WTC11 (cell line): ENCODE measurements around the gene FHIT. TPM values are rescaled to one million over a fixed set of nuclear protein-coding genes. Genes with fewer than 3 reads are reported as not detected.

Source experiments
- ATAC-seq: fragments of 200-7000 bp; cut with Tn5 transposase; 2 replicates; pipeline ENCODE4 v1.10.0; 2021; ENCODE audit warnings: mild to moderate bottlenecking, moderate library complexity
- CTCF ChIA-PET: fragments of 300-600 bp; sonication (Branson Sonifier 250); formaldehyde crosslinking; loops from one replicate; lab custom pipeline; 2021; ENCODE audit warnings: antibody characterized with exemption; lab: Charles Lee
- POLR2A ChIA-PET: fragments of 350-600 bp; sonication (Branson Sonifier 250); formaldehyde crosslinking; loops from one replicate; lab custom pipeline; 2021; ENCODE audit warnings: antibody characterized with exemption; lab: Charles Lee
- DNase-seq: peaks from one replicate; pipeline ENCODE4 v3.0.0; 2021; ENCODE audit warnings: low spot score
- H3K27ac Mint-ChIP-seq: 2 replicates; pipeline ENCODE4 v1.8.0; 2021; ENCODE audit warnings: mixed read lengths
- H3K27me3 Mint-ChIP-seq: 2 replicates; pipeline ENCODE4 v1.8.0; 2021; ENCODE audit warnings: low read depth, mild to moderate bottlenecking, moderate library complexity, mixed read lengths
- H3K36me3 Mint-ChIP-seq: 2 replicates; pipeline ENCODE4 v1.8.0; 2021; ENCODE audit warnings: mixed read lengths
- H3K4me1 Mint-ChIP-seq: 2 replicates; pipeline ENCODE4 v1.8.0; 2022; ENCODE audit warnings: mixed read lengths
- H3K4me3 Mint-ChIP-seq: 2 replicates; pipeline ENCODE4 v1.8.0; 2021; ENCODE audit warnings: mild to moderate bottlenecking, moderate library complexity, mixed read lengths
- H3K9me3 Mint-ChIP-seq: 2 replicates; pipeline ENCODE4 v1.8.0; 2021; ENCODE audit warnings: mixed read lengths
- ARID4B ChIP-seq: sonication (generic); formaldehyde crosslinking; IDR thresholded peaks from 2 replicates; pipeline ENCODE4 v1.8.0; 2023; ENCODE audit warnings: missing genetic modification reagents, mild to moderate bottlenecking, borderline replicate concordance
- ATF1 ChIP-seq: sonication (generic); formaldehyde crosslinking; IDR thresholded peaks from 2 replicates; pipeline ENCODE4 v1.8.1; 2023; ENCODE audit warnings: mild to moderate bottlenecking, moderate library complexity, missing genetic modification reagents
- ATF3 ChIP-seq: sonication (generic); formaldehyde crosslinking; conservative IDR thresholded peaks from 2 replicates; pipeline ENCODE4 v1.8.1; 2022; ENCODE audit warnings: mild to moderate bottlenecking, missing genetic modification reagents
- CBFB ChIP-seq: sonication (generic); formaldehyde crosslinking; IDR thresholded peaks from 2 replicates; pipeline ENCODE4 v1.8.1; 2022; ENCODE audit warnings: mild to moderate bottlenecking, low read depth, missing genetic modification reagents
- ELF4 ChIP-seq: sonication (generic); formaldehyde crosslinking; IDR thresholded peaks from 2 replicates; pipeline ENCODE4 v1.8.1; 2022; ENCODE audit warnings: low read depth, mild to moderate bottlenecking, moderate library complexity, missing genetic modification reagents
- FOXP4 ChIP-seq: sonication (generic); formaldehyde crosslinking; IDR thresholded peaks from 2 replicates; pipeline ENCODE4 v1.8.0; 2022; ENCODE audit warnings: mild to moderate bottlenecking, missing genetic modification reagents
- GRHL2 ChIP-seq: fragments of 250-450 bp; sonication (Bioruptor Pico); IDR thresholded peaks from 2 replicates; pipeline ENCODE4 v1.8.0; 2022; ENCODE audit warnings: mild to moderate bottlenecking, moderate library complexity; ENCODE audit not compliant: insufficient replicate concordance, severe bottlenecking
- GTF2I ChIP-seq: fragments of 250-450 bp; sonication (Bioruptor Pico); conservative IDR thresholded peaks from 2 replicates; pipeline ENCODE4 v1.4.0; 2021; ENCODE audit warnings: mild to moderate bottlenecking
- HMGXB4 ChIP-seq: sonication (generic); formaldehyde crosslinking; IDR thresholded peaks from 2 replicates; pipeline ENCODE4 v1.8.1; 2023; ENCODE audit warnings: mild to moderate bottlenecking, moderate library complexity, missing genetic modification reagents
- IRF2 ChIP-seq: sonication (generic); formaldehyde crosslinking; IDR thresholded peaks from 2 replicates; pipeline ENCODE4 v1.8.0; 2022; ENCODE audit warnings: low read depth, missing genetic modification reagents, borderline replicate concordance
- JAZF1 ChIP-seq: fragments of 250-450 bp; sonication (Bioruptor Pico); IDR thresholded peaks from 2 replicates; pipeline ENCODE4 v1.9.0; 2021; ENCODE audit warnings: moderate library complexity, mild to moderate bottlenecking, inconsistent platforms
- NFYB ChIP-seq: sonication (generic); formaldehyde crosslinking; conservative IDR thresholded peaks from 2 replicates; pipeline ENCODE4 v1.8.0; 2022; ENCODE audit warnings: low read depth, missing genetic modification reagents
- PRDM15 ChIP-seq: sonication (generic); formaldehyde crosslinking; IDR thresholded peaks from 2 replicates; pipeline ENCODE4 v1.8.0; 2022; ENCODE audit warnings: missing genetic modification reagents
- SMAD4 ChIP-seq: sonication (generic); formaldehyde crosslinking; IDR thresholded peaks from 2 replicates; pipeline ENCODE4 v1.8.0; 2022; ENCODE audit warnings: mild to moderate bottlenecking, missing genetic modification reagents
- ZBTB21 ChIP-seq: sonication (generic); formaldehyde crosslinking; IDR thresholded peaks from 2 replicates; pipeline ENCODE4 v1.8.1; 2023; ENCODE audit warnings: mild to moderate bottlenecking, missing genetic modification reagents, borderline replicate concordance
- ZNF121 ChIP-seq: sonication (generic); formaldehyde crosslinking; IDR thresholded peaks from 2 replicates; pipeline ENCODE4 v1.8.0; 2023; ENCODE audit warnings: missing genetic modification reagents
- ZNF138 ChIP-seq: sonication (generic); formaldehyde crosslinking; conservative IDR thresholded peaks from 2 replicates; pipeline ENCODE4 v1.8.1; 2022; ENCODE audit warnings: mild to moderate bottlenecking, moderate library complexity, missing genetic modification reagents
- ZNF219 ChIP-seq: sonication (generic); formaldehyde crosslinking; IDR thresholded peaks from 2 replicates; pipeline ENCODE4 v1.8.0; 2023; ENCODE audit warnings: missing genetic modification reagents, mild to moderate bottlenecking, borderline replicate concordance
- ZNF232 ChIP-seq: sonication (generic); formaldehyde crosslinking; IDR thresholded peaks from 2 replicates; pipeline ENCODE4 v1.8.0; 2022; ENCODE audit warnings: mild to moderate bottlenecking, missing genetic modification reagents
- ZNF317 ChIP-seq: sonication (generic); formaldehyde crosslinking; IDR thresholded peaks from 2 replicates; pipeline ENCODE4 v1.8.1; 2023; ENCODE audit warnings: low read depth, mild to moderate bottlenecking, moderate library complexity, missing genetic modification reagents, borderline replicate concordance
- ZNF416 ChIP-seq: fragments of 250-450 bp; sonication (Bioruptor Pico); IDR thresholded peaks from 2 replicates; pipeline ENCODE4 v1.9.0; 2021; ENCODE audit warnings: mild to moderate bottlenecking, inconsistent platforms
- ZSCAN18 ChIP-seq: fragments of 250-450 bp; sonication (Bioruptor Pico); IDR thresholded peaks from 2 replicates; pipeline ENCODE4 v2.1.2; 2022; ENCODE audit warnings: mild to moderate bottlenecking, moderate library complexity
- total RNA-seq: library from RNA; stranded (reverse); gene quantifications from 3 replicates; pipeline ENCODE4 v1.2.3, GENCODE V29; 2021

The FHIT gene
- total RNA-seq, 1 experiment from 2014 or later, result 2.6 TPM

GRCh38 chr3:59734061-59734460, 1517.2 kb downstream of the FHIT start:
- H3K27ac Mint-ChIP-seq, result no peak overlapping the region
- H3K4me3 Mint-ChIP-seq, result no peak overlapping the region
- CTCF ChIA-PET, result no interaction called here
- DNase-seq (no peak), ATAC-seq (no peak)
- POLR2A ChIA-PET, result no interaction called here
- peaks cover 11% of the 10 kb centered on the region; the same call in 1 of the 2 replicates for H3K4me1 Mint-ChIP-seq
- TF ChIP-seq CBFB, result no peak
- TF ChIP-seq ARID4B (CRISPR knock-in tag), result no peak
- TF ChIP-seq GTF2I (CRISPR knock-in tag), result no peak
- no peak for TF ChIP-seq ELF4 (CRISPR knock-in tag)
- TF ChIP-seq ATF3, result no peak
- TF ChIP-seq ZNF416 (CRISPR knock-in tag), result no peak
- TF ChIP-seq ZNF138, result no peak
- no peak for TF ChIP-seq JAZF1 (CRISPR knock-in tag)
- TF ChIP-seq GRHL2 (CRISPR knock-in tag), result no peak
- H3K9me3 Mint-ChIP-seq, result no peaks in the 10 kb centered on the region
- no peaks in the 10 kb centered on the region for H3K36me3 Mint-ChIP-seq
- H3K27me3 Mint-ChIP-seq, result peaks cover 2% of the 10 kb centered on the region; the same call in 1 of the 2 replicates

GRCh38 chr3:59733041-59733809, 1518.0 kb downstream of the FHIT start:
- Mint-ChIP-seq H3K9me3 (no peaks in the 10 kb centered on the region), H3K4me3 (no peak overlapping the region), H3K4me1 (peaks cover 11% of the 10 kb centered on the region; the same call in 1 of the 2 replicates), H3K27ac (no peak overlapping the region), H3K27me3 (peaks cover 2% of the 10 kb centered on the region; the same call in 1 of the 2 replicates), H3K36me3 (no peaks in the 10 kb centered on the region)
- CTCF ChIA-PET, result no interaction called here
- no peak for ATAC-seq
- DNase-seq, result no peak
- POLR2A ChIA-PET, result no interaction called here
- TF ChIP-seq ZNF219 (no peak), ZSCAN18 (no peak), ZNF121 (CRISPR knock-in tag) (no peak), FOXP4 (CRISPR knock-in tag) (no peak), ZNF317 (CRISPR knock-in tag) (no peak), HMGXB4 (CRISPR knock-in tag) (no peak), ZNF232 (no peak), ATF1 (CRISPR knock-in tag) (no peak), ZBTB21 (no peak), NFYB (CRISPR knock-in tag) (no peak), SMAD4 (CRISPR knock-in tag) (no peak), IRF2 (CRISPR knock-in tag) (no peak), PRDM15 (CRISPR knock-in tag) (no peak)
